Heart left ventricle (tissue), 16 donors: Measurements from ENCODE around the gene A3GALT2. TPM values are rescaled to one million over a fixed set of nuclear protein-coding genes. Genes with fewer than 3 reads are reported as not detected.

Experiments used
- ATAC-seq, 4 donors: fragments of 200-7000 bp; cut with Tn5 transposase; one replicate each; pipeline ENCODE4 v1.9.1; 2020 to 2022; ENCODE audit warnings: moderate library complexity in 4 of 4, mild to moderate bottlenecking in 3 of 4, moderate number of reproducible peaks in 1 of 4
- DNase-seq, 5 donors: peaks; one replicate each; pipeline ENCODE4 v3.0.0-alpha.2; 2020
- H3K27ac ChIP-seq, 12 donors: fragments of 200-600 bp; sonication (generic) in 4 of 12; one replicate each; pipeline versions ENCODE4 v1.5.0 to v1.8.0; 2016 to 2022; ENCODE audit warnings: mild to moderate bottlenecking in 2 of 12
- H3K27me3 ChIP-seq, 9 donors: fragments of 200-600 bp; sonication (generic) in 2 of 9; one replicate each; pipeline versions ENCODE4 v1.5.1 to v1.8.0; 2016 to 2022; ENCODE audit warnings: mild to moderate bottlenecking in 3 of 9
- H3K36me3 ChIP-seq, 9 donors: fragments of 200-600 bp; sonication (generic) in 2 of 9; one replicate each; pipeline versions ENCODE4 v1.5.0 to v1.8.0; 2018 to 2022; ENCODE audit warnings: mild to moderate bottlenecking in 2 of 9
- H3K4me1 ChIP-seq, 12 donors: fragments of 200-600 bp; sonication (generic) in 4 of 12; one replicate each; pipeline versions ENCODE4 v1.5.0 to v1.8.0; 2016 to 2022; ENCODE audit warnings: mild to moderate bottlenecking in 3 of 12
- H3K4me3 ChIP-seq, 12 donors: fragments of 200-600 bp; sonication (generic) in 4 of 12; one replicate each; pipeline versions ENCODE4 v1.5.0 to v1.8.0; 2017 to 2022; ENCODE audit warnings: mild to moderate bottlenecking in 9 of 12, moderate library complexity in 4 of 12
- H3K9me3 ChIP-seq, 12 donors: fragments of 200-600 bp; sonication (generic) in 4 of 12; one replicate each; pipeline versions ENCODE4 v1.5.0 to v1.8.0; 2016 to 2022; ENCODE audit warnings: mild to moderate bottlenecking in 1 of 12
- POLR2A ChIP-seq, 2 donors: fragments of 450-650 bp; IDR thresholded peaks; one replicate each; pipeline ENCODE4 v1.6.1; 2017; ENCODE audit warnings: antibody characterized with exemption in 2 of 2, mild to moderate bottlenecking in 2 of 2, moderate library complexity in 2 of 2
- WGBS, 4 donors: extraction: QIAGEN DNeasy Blood & Tissue Kit in 2 of 4; methylation state at CpG; one replicate each; pipeline versions ENCODE4 v1.1.5 to v1.1.7; 2013 to 2018; 5-methylcytosine and 5-hydroxymethylcytosine counted together
- intact Hi-C, 10 donors: fragments of 100-400 bp; cut with DNase I; formaldehyde crosslinking; loops; one replicate each; pipeline versions ENCODE4 v1.11.1 to v1.14.2; 2022
- polyA plus RNA-seq, 2 donors: library from polyadenylated mRNA; stranded (reverse); fragments of 200-250 nt; gene quantifications; one replicate each; pipeline ENCODE4 v1.2.3, GENCODE V29; 2013
- total RNA-seq, 9 donors: library from RNA; depleted of rRNA in 2 of 9; stranded (reverse); fragments of >200 nt in 2 of 9; fragmentation: NEBNext Ultra II Directional in 3 of 9; extraction: Animal tissue kit (Norgen Biotek cat#: 25700) in 3 of 9; gene quantifications; one replicate each; pipeline versions ENCODE4 v1.1.0 to v1.2.4, GENCODE V29; 2016 to 2023
- TF ChIP-seq, protein P1 (sequence below), 12 donors: fragments of 200-600 bp; sonication (generic) in 4 of 12; IDR thresholded peaks; one replicate each; pipeline versions ENCODE4 v1.5.0 to v1.8.0; 2018 to 2022; ENCODE audit warnings: antibody characterized with exemption in 12 of 12, mild to moderate bottlenecking in 5 of 12
- donor health status: ischemic (EF 13 %, LVEDD 7.1; RV severe dilation, severe dysfunction).
- donor health status: healthy with polysubstance abuse.
- donor health status: DM: no; HTN: yes; CAD: no.
- donor health status: DM: no; HTN: no; CAD: no.
- donor health status: ischemic (EF 25% LVEDD 6.9; RV normal size, moderate dysfunction).
- donor health status: ischemic (EF 25% LVEDD 5.7; RV mildly dilated, moderate dysfunction).
- donor health status: healthy.
- donor health status: DM: yes; HTN: yes; CAD: no.
- donor health status: ischemic (EF 35%, LVEDD 5.7; RV mildly dilated, moderate dysfunction).
- donor health status: nonischemic (EF 11% LVEDD 7.7; RV severe dilation, severe dysfunction).
- donor health status: DM: yes; HTN: yes; CAD: no.
- donor health status: PGD.
- donor health status: ischemic (EF 29% LVEDD 5.4; RV normal size, mild dysfunction).
- donor health status: nonischemic (EF 23%, LVEDD 6.1; RV moderate dilation, normal function).

The A3GALT2 gene
- total and polyA plus RNA-seq, 11 donors, result 0.40 TPM; not detected in 10

DNA sequence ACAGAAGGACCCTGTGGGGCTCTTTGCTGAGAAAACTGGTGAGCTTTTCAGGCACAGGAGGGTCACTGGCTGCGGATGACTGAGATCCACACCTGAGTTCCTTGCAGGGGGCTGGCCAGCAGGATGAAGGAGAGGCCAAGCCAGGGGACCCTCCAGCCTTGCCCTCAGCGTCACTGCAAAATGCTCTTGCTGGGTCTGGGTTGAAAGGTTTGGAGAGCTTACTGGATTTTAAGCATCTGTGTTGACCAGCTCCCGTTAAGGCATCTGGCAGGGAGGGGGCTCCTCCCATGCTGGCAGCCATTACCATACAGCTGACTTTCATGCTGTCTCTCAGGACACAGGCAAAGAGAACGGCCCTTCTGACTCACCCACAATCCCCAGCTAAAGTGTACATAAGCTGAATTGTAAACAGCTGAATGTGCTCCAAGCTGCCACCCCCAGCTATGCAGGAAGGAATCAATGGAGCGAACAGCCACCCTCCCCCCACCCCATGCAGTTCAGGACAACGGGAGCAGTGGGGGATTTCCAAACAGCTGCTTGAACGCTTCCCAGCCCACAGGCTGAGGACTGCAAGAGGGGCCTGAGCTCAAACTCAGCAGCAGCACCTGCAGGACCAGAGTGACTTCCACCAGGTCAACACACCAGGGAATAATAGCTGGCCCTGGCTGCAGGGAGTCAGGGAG is 21.3 kb upstream of the A3GALT2 start:
- H3K9me3 ChIP-seq, result no peaks in the 10 kb centered on the region
- H3K4me3 ChIP-seq, result peak overlapping the region in 4 of 12 donors; percentile 1 to 37 (median 21)
- H3K27ac ChIP-seq, result peak overlapping the region; percentile 41 to 100 (median 98)
- WGBS, 4 donors, result 8 to 19% (median 13%) methylated on average over 7 of the region's 7 CpGs
- intact Hi-C loops, result no loop called here
- peak in 1 of 2 donors; percentile 30 for TF ChIP-seq POLR2A (IDR thresholded peaks at IDR 0.05)
- TF ChIP-seq, protein P1, sequence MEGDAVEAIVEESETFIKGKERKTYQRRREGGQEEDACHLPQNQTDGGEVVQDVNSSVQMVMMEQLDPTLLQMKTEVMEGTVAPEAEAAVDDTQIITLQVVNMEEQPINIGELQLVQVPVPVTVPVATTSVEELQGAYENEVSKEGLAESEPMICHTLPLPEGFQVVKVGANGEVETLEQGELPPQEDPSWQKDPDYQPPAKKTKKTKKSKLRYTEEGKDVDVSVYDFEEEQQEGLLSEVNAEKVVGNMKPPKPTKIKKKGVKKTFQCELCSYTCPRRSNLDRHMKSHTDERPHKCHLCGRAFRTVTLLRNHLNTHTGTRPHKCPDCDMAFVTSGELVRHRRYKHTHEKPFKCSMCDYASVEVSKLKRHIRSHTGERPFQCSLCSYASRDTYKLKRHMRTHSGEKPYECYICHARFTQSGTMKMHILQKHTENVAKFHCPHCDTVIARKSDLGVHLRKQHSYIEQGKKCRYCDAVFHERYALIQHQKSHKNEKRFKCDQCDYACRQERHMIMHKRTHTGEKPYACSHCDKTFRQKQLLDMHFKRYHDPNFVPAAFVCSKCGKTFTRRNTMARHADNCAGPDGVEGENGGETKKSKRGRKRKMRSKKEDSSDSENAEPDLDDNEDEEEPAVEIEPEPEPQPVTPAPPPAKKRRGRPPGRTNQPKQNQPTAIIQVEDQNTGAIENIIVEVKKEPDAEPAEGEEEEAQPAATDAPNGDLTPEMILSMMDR (IDR thresholded peaks at IDR 0.05), result no peak
- peaks cover 55 to 100% (median 100%) of the 10 kb centered on the region in 12 donors for H3K4me1 ChIP-seq
- ATAC-seq (peak; percentile 24 to 69 (median 57)), DNase-seq (peak in 4 of 5 donors; percentile 54 to 85 (median 71))
- peaks cover 0 to 48% (median 11%) of the 10 kb centered on the region in 9 donors for H3K36me3 ChIP-seq
- H3K27me3 ChIP-seq, result no peaks in the 10 kb centered on the region

DNA sequence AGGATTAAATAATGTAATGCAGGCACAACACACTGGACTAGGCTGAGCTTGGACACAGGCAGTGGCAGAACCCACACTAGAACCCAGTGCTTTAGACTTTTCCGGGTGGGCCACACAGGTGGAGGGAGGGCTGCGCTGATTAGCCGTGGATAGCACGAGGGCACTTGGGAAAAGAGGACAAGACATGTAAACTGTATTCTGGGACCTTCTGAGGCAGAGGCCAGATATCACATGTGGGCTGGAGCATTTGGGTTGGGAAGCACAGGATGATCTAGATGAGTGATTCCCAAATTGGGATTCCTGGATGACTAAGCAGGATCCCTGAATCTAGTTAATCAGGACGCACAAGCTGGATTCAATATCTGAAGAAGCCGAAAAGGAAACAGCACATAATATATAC is 20.3 kb upstream of the A3GALT2 start:
- no peaks in the 10 kb centered on the region for H3K9me3 ChIP-seq
- H3K4me1 ChIP-seq, result peaks cover 55 to 100% (median 100%) of the 10 kb centered on the region in 12 donors
- intact Hi-C loops, result no loop called here
- WGBS, 4 donors, result 44 to 54% (median 47%) methylated on average over 6 of the region's 6 CpGs
- peak overlapping the region; percentile 41 to 100 (median 98) for H3K27ac ChIP-seq
- H3K4me3 ChIP-seq, result peak overlapping the region in 1 of 12 donors; percentile 37
- H3K36me3 ChIP-seq, result peaks cover 0 to 48% (median 11%) of the 10 kb centered on the region in 9 donors
- no peaks in the 10 kb centered on the region for H3K27me3 ChIP-seq
- no peak for DNase-seq
- TF ChIP-seq POLR2A (IDR thresholded peaks at IDR 0.05), result no peak
- TF ChIP-seq, protein P1 (IDR thresholded peaks at IDR 0.05), result no peak
- ATAC-seq, result no peak

DNA sequence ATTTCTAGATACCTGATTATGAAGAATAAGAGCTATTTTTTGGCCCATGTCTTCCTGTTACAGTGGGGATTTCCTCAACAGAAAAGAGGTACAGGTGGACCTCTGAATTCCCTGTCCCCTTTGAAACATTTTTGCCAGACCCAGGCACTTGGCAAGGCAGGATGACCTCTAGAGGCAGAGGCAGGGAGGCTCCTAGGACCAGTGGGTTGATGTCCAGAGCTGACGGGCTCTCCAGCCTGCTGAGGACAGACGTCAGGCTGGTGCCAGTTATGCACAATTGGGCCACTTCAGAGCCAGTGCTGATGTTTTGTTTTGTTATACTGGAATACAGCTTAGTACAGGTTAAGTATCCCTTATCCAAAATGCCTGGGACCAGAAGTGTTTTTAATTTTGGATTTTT is 18.5 kb upstream of the A3GALT2 start:
- Histone ChIP-seq H3K27me3 (no peaks in the 10 kb centered on the region), H3K27ac (peak overlapping the region; percentile 81 to 100 (median 98)), H3K36me3 (peaks cover 0 to 42% (median 14%) of the 10 kb centered on the region in 9 donors), H3K4me1 (peaks cover 58 to 100% (median 98%) of the 10 kb centered on the region in 12 donors), H3K9me3 (no peaks in the 10 kb centered on the region), H3K4me3 (peak overlapping the region in 9 of 12 donors; percentile 0 to 30 (median 18))
- DNase-seq (peak in 1 of 5 donors; percentile 70), ATAC-seq (peak in 3 of 4 donors; percentile 21 to 40 (median 35))
- intact Hi-C loops, result no loop called here
- 6 to 18% (median 16%) methylated on average over 2 of the region's 2 CpGs for WGBS, 4 donors
- TF ChIP-seq POLR2A (IDR thresholded peaks at IDR 0.05), result no peak
- TF ChIP-seq, protein P1 (IDR thresholded peaks at IDR 0.05), result peak in 5 of 12 donors; percentile 10 to 28 (median 24)

DNA sequence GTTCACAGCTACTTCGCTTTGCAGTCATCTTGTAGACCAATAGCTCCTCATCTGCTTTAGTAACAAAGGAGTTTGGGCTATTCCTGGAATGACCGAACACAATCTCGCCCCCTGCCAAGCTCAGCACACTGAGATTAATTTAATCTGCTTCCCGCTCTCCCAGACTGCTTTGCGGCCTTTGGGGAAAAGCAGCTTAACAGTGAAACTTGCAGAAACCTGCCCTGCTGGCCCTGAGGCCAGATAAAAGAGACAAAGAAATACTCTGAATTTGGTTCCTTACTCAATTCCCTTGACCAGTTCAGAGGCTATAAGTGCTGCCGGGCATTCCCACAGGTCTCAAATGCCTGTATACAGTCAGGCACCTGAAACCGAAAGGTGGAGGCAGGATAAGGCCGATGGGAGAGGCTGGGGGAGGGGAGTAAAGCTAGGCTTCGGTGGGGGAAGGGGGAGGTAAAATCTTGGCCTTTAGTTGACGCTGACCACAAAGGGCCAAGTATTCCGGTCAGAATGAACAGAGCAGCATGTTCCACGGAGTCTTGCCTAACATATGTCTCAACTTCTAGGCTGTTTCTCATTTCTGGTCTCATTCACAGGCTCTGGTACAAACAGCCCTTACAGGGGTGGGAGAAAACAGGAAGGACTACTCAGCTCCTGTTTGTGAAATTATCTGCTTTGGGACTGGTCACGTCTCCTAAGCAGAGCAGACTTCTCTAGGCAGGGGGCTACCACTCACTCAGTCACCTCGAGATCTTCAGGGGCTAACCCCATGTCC is 17.7 kb upstream of the A3GALT2 start:
- Histone ChIP-seq H3K27ac (peak overlapping the region; percentile 81 to 100 (median 98)), H3K4me3 (peak overlapping the region in 9 of 12 donors; percentile 0 to 30 (median 18)), H3K4me1 (peaks cover 56 to 100% (median 98%) of the 10 kb centered on the region in 12 donors), H3K36me3 (peaks cover 0 to 42% (median 13%) of the 10 kb centered on the region in 9 donors), H3K9me3 (no peaks in the 10 kb centered on the region), H3K27me3 (no peaks in the 10 kb centered on the region)
- peak; percentile 49 to 76 (median 58) for ATAC-seq
- peak in 4 of 5 donors; percentile 60 to 72 (median 68) for DNase-seq
- intact Hi-C loops, result no loop called here
- 7 to 11% (median 10%) methylated on average over 14 of the region's 14 CpGs for WGBS, 4 donors
- TF ChIP-seq, protein P1 (IDR thresholded peaks at IDR 0.05), result no peak
- TF ChIP-seq POLR2A (IDR thresholded peaks at IDR 0.05), result peak in 1 of 2 donors; percentile 44
